GM21717 (cell line): ENCODE measurements around the gene PTPRN2.
A peak's percentile ranks its signal among the peaks of the same experiment; 100 is the strongest.

Experiments
- ATAC-seq: cut with Tn5 transposase; IDR thresholded peaks from one replicate; pipeline ENCODE4 v1.9.1; 2021; ENCODE audit warnings: mild to moderate bottlenecking, moderate library complexity; ENCODE audit not compliant: unreplicated experiment

Gene PTPRN2

DNA sequence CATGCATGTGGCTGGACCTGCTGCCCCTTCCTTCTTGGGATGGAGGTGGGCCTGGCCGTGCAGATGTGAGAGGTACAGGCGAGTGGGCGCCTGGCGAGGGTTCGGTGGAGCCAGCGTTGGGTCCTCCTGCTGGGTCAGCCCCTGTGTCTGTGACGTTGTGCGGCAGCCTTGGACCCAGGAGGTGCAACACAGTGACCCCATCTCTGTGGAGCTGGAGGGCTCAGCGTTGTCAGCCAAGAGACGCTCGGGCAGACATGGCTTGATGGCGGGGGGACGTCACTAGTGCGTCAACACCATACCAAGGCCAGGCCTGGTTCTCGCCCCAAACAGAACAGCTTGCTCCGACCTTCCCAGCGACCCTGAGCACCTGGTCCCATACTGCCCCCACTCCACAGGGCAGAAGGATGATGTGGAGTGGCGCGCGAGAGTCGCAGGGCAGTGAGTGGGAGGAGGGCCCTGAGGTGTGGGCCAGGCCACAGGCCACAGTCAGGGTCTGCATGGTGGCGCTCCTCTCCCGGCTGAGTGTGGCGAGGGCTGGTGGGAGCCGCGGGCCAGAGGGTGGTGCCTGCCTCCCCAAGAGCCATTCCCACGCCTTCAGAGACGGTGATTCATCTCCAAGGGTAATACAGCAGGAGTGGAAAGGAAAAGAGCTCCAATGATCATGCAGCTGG is 1066.4 kb downstream of the PTPRN2 start:
- no peak for ATAC-seq

- ATAC-seq = peak; percentile 92
Observed at GRCh38 chr7:157520249-157520648, 1067.4 kb downstream of the PTPRN2 start.

GRCh38 chr7:157519798-157520244 is 1067.8 kb downstream of the PTPRN2 start:
- ATAC-seq = no peak

DNA sequence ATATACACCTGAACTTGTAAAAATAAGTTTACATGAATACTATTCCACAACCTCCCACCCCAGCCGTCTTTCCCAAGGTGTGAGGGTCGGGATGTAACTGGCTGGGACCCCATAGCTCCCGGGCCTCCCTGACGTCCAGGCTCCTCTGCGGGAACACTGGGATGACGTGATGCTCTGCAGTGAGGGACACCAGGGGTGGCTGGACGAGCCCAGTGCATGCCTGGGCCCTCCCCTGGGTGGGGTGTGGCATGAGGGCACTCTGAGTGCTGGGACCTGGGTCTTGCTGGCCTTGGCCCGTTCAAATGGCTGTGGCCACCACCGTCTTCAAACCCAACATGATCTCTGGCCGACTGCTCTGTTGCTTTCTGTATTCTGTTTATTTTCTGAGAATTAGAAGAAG is 1068.4 kb downstream of the PTPRN2 start:
- no peak for ATAC-seq

GRCh38 chr7:157518514-157519175 is 1069.0 kb downstream of the PTPRN2 start:
- no peak for ATAC-seq

GRCh38 chr7:157517782-157518513 is 1069.7 kb downstream of the PTPRN2 start:
- no peak for ATAC-seq

GRCh38 chr7:157516911-157517781 is 1070.5 kb downstream of the PTPRN2 start:
- no peak for ATAC-seq

GRCh38 chr7:157516311-157516710 is 1071.3 kb downstream of the PTPRN2 start:
- no peak for ATAC-seq

DNA sequence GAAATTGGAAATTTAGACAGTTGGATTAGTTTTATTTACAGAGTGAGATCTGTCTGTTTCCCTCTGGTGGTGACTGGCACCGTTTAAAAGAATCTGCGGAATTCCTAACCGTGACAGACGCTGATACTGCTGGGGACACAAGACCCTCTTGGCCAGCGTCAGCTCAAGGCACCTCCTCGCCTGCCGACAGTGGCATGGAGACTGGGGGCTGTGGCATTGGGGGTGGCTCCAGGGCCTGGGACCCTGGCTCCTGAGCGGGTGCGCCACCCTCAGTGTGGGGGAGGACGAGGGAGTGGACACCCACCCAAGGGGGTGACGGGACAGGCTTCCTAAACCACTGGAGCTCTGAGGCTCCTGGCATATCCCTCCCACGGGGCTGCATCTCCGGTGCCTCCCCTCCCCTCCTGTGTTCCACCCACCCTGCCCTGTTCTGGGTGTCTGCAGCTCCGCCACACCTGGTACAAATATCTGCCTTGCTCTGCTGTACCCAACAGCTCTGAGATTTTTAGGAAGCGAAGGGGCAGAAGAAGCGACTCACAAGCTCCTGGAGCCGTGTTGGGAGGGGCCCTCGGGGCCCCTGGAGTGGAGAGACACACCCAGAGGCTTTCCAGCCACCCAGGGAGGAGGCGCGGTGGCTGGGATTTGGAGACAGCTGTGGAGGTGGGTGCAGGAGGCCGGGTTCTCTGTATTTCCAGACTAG is 1072.1 kb downstream of the PTPRN2 start:
- no peak for ATAC-seq

DNA sequence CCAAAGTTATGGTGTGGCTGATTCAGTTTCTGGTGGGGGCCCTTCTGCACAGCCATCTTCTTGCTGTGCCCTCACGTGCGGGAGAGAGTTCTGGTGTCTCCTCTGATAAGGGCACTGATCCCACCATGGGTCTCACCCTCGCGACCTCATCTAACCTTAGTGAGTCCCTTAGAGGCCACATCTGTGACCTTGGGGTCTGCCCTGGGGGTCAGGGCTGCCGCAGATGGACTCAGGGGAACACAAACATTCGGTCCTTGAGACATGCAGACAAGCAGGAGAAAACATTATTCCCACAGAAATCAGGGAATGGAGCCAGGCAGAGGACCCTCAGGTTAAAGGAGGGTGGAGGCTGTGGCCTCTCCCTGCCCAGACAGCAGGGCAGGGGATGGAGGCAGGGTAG is 1072.9 kb downstream of the PTPRN2 start:
- no peak for ATAC-seq

GRCh38 chr7:157514306-157514705 is 1073.3 kb downstream of the PTPRN2 start:
- no peak for ATAC-seq

- ATAC-seq = no peak
Observed at GRCh38 chr7:157513682-157514081, 1073.9 kb downstream of the PTPRN2 start.

- ATAC-seq = no peak
Observed at GRCh38 chr7:157513162-157513621, 1074.4 kb downstream of the PTPRN2 start.

DNA sequence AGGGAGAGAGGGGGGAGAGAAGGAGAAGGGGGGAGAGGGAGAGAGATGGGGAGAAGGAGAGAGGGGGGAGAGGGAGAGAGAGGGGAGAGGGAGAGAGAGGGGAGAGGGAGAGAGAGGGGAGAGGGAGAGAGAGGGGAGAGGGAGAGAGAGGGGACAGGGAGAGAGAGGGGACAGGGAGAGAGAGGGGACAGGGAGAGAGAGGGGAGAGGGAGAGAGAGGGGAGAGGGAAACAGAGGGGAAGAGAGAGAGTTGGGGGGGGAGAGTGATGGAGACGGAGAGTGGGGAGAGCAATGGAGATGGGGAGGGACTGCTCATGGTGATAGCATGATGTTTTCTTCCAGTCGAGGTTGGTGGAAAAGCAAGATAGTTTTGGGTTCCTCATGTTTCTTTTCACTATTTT is 1078.4 kb downstream of the PTPRN2 start:
- ATAC-seq = no peak

DNA sequence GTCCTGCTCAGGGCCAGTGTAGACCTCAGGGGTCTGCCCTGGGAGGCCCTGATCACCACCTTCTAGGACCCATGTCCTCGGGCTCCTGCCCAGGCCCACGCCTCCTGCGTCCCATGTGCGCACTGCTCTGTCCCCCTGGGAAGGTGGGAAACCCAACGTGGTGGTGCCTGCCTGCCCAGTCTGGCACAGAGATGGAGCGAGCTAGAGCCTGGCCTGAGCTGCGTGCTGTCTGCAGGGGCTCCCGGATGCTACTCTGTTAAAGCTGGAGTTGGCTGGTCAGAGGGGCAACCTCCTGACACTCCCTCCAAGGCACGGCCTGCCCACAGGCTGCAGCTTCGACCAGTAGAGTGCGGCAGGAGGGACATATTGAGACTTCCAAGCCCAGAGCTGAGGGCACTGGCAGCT is 1079.1 kb downstream of the PTPRN2 start:
- ATAC-seq = no peak

GRCh38 chr7:157507987-157508386 is 1079.6 kb downstream of the PTPRN2 start:
- no peak for ATAC-seq

- ATAC-seq = no peak
Observed at GRCh38 chr7:157506268-157506667, 1081.4 kb downstream of the PTPRN2 start.

- ATAC-seq = no peak
Observed at GRCh38 chr7:157505646-157506045, 1082.0 kb downstream of the PTPRN2 start.

- no peak for ATAC-seq
Observed at GRCh38 chr7:157503229-157503628, 1084.4 kb downstream of the PTPRN2 start.

- no peak for ATAC-seq
Observed at GRCh38 chr7:157502701-157503111, 1084.9 kb downstream of the PTPRN2 start.
